Activated naive CD4-positive, alpha-beta T cell treated with anti-CD3 and anti-CD28 coated beads, Interleukin-2, amount 50 U/mL, for 72 hours (primary cell): ENCODE data around the gene ARID3A. TPM values are rescaled to one million over a fixed set of nuclear protein-coding genes. Genes with fewer than 3 reads are reported as not detected.

Experiments used
- ATAC-seq, 2 donors: fragments of 150-1000 bp; cut with Tn5 transposase; 2 replicates each; pipeline ENCODE4 v1.10.0; 2021; ENCODE audit warnings: mild to moderate bottlenecking in 2 of 2, moderate library complexity in 2 of 2
- DNase-seq, 2 donors: peaks; one replicate each; pipeline ENCODE4 v3.0.0; 2021 to 2022; ENCODE audit warnings: low spot score in 2 of 2
- H3K27ac Mint-ChIP-seq, 2 donors: one replicate each; pipeline ENCODE4 v1.8.0; 2022; ENCODE audit warnings: mild to moderate bottlenecking in 2 of 2, mixed read lengths in 2 of 2
- H3K36me3 Mint-ChIP-seq, 2 donors: one replicate each; pipeline ENCODE4 v1.8.0; 2022; ENCODE audit warnings: mixed read lengths in 2 of 2
- H3K9me3 Mint-ChIP-seq, 2 donors: one replicate each; pipeline ENCODE4 v1.8.0; 2022; ENCODE audit warnings: mixed read lengths in 2 of 2
- total RNA-seq, 2 donors: library from RNA; stranded (reverse); gene quantifications; one replicate each; pipeline ENCODE4 v1.2.3, GENCODE V29; 2022

ARID3A gene
- total RNA-seq, 2 donors from 2014 or later = 22.4 to 35.7 TPM

- no peaks in the 10 kb centered on the region for H3K36me3 Mint-ChIP-seq
- H3K27ac Mint-ChIP-seq = no peak overlapping the region
- ATAC-seq (no peak), DNase-seq (no peak)
- no peaks in the 10 kb centered on the region for H3K9me3 Mint-ChIP-seq
Measured at GRCh38 chr19:1004204-1004802, 78.5 kb downstream of the ARID3A start.

- no peaks in the 10 kb centered on the region for H3K36me3 Mint-ChIP-seq
- H3K9me3 Mint-ChIP-seq = no peaks in the 10 kb centered on the region
- no peak overlapping the region for H3K27ac Mint-ChIP-seq
- ATAC-seq (no peak), DNase-seq (no peak)
Measured at GRCh38 chr19:1004803-1005664, 79.2 kb downstream of the ARID3A start.

- ATAC-seq (peak in 1 of 2 donors; percentile 14), DNase-seq (no peak)
- Mint-ChIP-seq H3K9me3 (no peaks in the 10 kb centered on the region), H3K36me3 (no peaks in the 10 kb centered on the region), H3K27ac (peak overlapping the region in 1 of 2 donors; percentile 41)
Measured at GRCh38 chr19:1006711-1007398, 81.0 kb downstream of the ARID3A start.

GRCh38 chr19:1007399-1008251 lies 81.8 kb downstream of the ARID3A start:
- no peaks in the 10 kb centered on the region for H3K9me3 Mint-ChIP-seq
- no peaks in the 10 kb centered on the region for H3K36me3 Mint-ChIP-seq
- DNase-seq (no peak), ATAC-seq (peak in 1 of 2 donors; percentile 16)
- H3K27ac Mint-ChIP-seq = peak overlapping the region in 1 of 2 donors; percentile 41

- H3K9me3 Mint-ChIP-seq = no peaks in the 10 kb centered on the region
- no peak for ATAC-seq
- H3K27ac Mint-ChIP-seq = no peak overlapping the region
- no peaks in the 10 kb centered on the region for H3K36me3 Mint-ChIP-seq
- DNase-seq = no peak
Measured at GRCh38 chr19:1008268-1009040, 82.6 kb downstream of the ARID3A start.

GRCh38 chr19:1009041-1009980 lies 83.5 kb downstream of the ARID3A start:
- no peaks in the 10 kb centered on the region for H3K36me3 Mint-ChIP-seq
- H3K27ac Mint-ChIP-seq = no peak overlapping the region
- DNase-seq (no peak), ATAC-seq (no peak)
- no peaks in the 10 kb centered on the region for H3K9me3 Mint-ChIP-seq

GRCh38 chr19:1009981-1010538 lies 84.2 kb downstream of the ARID3A start:
- DNase-seq (no peak), ATAC-seq (no peak)
- no peaks in the 10 kb centered on the region for H3K9me3 Mint-ChIP-seq
- H3K27ac Mint-ChIP-seq = no peak overlapping the region
- no peaks in the 10 kb centered on the region for H3K36me3 Mint-ChIP-seq

GRCh38 chr19:1010586-1011510 lies 85.0 kb downstream of the ARID3A start:
- no peak for ATAC-seq
- DNase-seq = no peak
- H3K27ac Mint-ChIP-seq = no peak overlapping the region
- no peaks in the 10 kb centered on the region for H3K9me3 Mint-ChIP-seq
- no peaks in the 10 kb centered on the region for H3K36me3 Mint-ChIP-seq

- ATAC-seq (no peak), DNase-seq (no peak)
- H3K27ac Mint-ChIP-seq = no peak overlapping the region
- H3K36me3 Mint-ChIP-seq = no peaks in the 10 kb centered on the region
- no peaks in the 10 kb centered on the region for H3K9me3 Mint-ChIP-seq
Measured at GRCh38 chr19:1011831-1012333, 86.0 kb downstream of the ARID3A start.

GRCh38 chr19:1012334-1012733 lies 86.5 kb downstream of the ARID3A start:
- no peaks in the 10 kb centered on the region for H3K9me3 Mint-ChIP-seq
- DNase-seq = no peak
- H3K27ac Mint-ChIP-seq = no peak overlapping the region
- no peak for ATAC-seq
- H3K36me3 Mint-ChIP-seq = no peaks in the 10 kb centered on the region

GRCh38 chr19:1013218-1013617 lies 87.4 kb downstream of the ARID3A start:
- no peak overlapping the region for H3K27ac Mint-ChIP-seq
- no peak for ATAC-seq
- no peaks in the 10 kb centered on the region for H3K9me3 Mint-ChIP-seq
- H3K36me3 Mint-ChIP-seq = no peaks in the 10 kb centered on the region
- DNase-seq = no peak

GRCh38 chr19:1014161-1015060 lies 88.6 kb downstream of the ARID3A start:
- H3K36me3 Mint-ChIP-seq = no peaks in the 10 kb centered on the region
- DNase-seq (no peak), ATAC-seq (no peak)
- no peaks in the 10 kb centered on the region for H3K9me3 Mint-ChIP-seq
- no peak overlapping the region for H3K27ac Mint-ChIP-seq
